ENCODE measurements around the gene MED14.

Gene MED14

GRCh38 chrX:40729598-40730584 is 5.5 kb downstream of the MED14 start:
- no peak for DNase-seq

DNA sequence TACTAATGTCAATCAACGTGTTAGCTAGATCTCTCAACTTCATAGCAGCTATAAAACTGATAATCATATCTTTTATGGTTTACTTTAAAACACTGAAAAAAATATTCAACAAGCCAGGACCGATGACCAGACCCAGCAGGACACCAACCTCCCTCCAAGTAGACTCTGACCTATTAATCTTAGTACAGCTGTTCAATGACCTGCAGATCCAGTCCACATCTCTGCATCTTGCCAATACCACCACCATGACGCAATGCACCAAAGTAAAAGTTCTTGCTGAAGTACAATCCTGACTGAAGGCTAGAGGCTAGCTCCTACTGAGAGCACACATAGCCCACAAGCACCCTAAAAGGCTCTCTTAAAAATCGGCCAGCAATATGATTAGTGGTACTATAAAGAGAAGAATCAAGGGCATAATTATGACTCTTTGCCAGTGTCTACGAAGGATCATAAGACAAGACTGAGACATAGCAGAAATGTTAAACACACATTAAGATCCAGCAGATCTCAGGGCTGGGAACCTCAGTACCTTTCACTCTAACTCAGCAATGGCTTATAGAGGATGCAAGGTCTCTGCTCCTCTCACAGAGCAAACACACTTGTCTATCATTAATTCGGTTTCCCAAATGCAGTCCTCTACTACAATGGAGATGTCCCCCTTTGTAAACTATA is 7.6 kb downstream of the MED14 start:
- no peak for DNase-seq

DNA sequence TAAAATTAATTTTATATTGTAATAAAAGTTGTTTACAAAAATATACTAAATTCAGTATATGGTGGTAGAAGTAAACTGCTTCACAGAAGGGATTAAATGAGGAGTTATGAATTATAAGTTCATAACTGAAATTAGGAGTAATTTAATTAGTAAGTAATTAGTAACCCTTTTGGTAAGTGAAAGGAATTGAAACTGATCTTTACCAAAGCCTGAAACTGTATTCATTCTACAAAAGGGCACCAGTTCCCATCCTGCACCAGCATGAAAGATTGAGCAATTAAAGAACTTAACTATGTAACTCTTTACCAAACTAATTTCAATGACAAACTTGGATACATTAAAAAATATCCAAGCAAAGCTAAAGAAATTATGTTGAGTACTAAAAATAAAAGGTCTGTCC is 8.2 kb downstream of the MED14 start:
- no peak for DNase-seq

DNA sequence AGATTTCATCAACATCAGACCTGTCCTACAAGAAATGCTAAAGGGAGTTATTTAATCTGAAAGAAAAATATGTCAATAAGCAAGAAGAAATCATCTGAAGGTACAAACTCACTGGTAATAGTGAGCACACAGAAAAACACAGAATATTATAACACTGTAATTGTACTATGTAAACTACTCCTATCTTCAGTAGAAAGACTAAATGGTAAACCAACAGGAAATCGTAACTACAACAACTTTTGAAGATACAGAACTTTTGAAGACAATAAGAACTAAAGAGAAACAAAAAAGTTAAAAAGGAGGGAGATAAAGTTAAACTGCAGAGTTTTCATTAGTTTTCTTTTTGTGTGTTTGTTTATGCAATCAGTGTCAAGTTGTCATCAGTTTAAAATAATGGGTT is 12.4 kb downstream of the MED14 start:
- no peak for DNase-seq

DNA sequence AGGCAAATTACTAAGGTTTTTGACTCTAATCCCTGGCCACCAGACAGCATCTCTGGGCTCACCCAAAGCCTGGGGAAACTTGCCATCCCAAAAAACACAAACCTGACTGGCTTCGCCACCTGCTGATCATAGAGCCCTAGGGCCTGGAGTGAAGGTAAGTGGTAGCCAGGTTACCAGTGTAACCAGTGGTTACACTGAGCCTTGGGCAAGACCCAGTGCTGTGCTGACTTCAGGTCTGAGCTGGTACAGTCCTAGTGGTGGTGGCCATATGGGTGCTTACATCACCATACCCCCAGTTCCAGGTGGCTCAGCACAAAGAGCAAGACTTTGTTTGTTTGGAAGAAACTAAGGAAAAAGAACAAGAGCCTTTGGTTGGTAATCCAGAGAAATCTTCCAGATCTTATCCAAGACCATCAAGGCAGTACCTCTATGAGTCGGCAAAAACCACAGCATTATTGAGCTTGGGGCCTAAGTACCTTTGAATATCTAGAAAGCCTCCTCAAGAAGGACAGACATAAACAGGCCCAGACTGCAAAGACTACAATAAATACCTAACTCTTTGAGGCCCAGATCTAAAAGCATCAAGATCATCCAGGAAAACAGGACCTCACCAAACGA is 13.7 kb downstream of the MED14 start:
- DNase-seq, result no peak

GRCh38 chrX:40720792-40721191 is 14.6 kb downstream of the MED14 start:
- DNase-seq, result no peak

- DNase-seq, result no peak
These were observed 15.0 kb downstream of the MED14 start for GRCh38 chrX:40720339-40720738.

DNA sequence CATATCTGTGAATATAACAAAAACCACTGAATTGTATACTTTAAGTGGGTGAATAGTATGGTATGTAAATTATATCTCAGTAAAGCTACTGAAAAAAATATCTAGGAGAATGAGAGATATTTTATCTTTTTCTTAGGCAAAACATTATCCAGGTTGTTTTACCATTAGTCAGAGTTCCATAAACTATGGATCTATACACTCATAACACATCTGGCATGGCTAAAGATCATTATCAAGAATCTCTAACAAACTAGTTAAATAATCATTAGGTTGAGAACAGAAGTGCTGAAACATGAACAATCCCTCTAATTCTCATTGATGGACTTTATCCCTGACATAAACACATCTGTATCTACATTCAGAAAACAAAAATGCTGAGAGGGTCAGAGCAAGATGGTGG is 15.6 kb downstream of the MED14 start:
- DNase-seq, result no peak

GRCh38 chrX:40719218-40719617 is 16.1 kb downstream of the MED14 start:
- no peak for DNase-seq

DNA sequence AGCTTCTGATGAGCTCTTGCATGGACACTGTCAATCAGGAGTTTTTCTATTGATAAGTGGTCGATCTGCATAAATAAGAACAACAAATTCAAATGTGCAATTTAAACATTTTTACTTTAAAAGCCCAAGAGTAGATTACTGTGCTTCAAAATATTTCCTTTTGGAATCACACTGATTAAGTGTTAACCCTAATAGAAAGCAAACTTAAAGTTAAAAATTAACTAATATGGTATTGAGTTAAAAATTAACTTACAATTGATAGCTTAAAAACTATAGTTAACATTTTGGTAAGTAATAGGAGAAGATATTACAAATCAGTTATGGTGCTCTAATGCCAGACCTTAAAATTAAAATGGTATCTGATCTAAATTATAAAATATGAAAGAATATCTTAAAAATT is 25.9 kb downstream of the MED14 start:
- DNase-seq, result no peak

DNA sequence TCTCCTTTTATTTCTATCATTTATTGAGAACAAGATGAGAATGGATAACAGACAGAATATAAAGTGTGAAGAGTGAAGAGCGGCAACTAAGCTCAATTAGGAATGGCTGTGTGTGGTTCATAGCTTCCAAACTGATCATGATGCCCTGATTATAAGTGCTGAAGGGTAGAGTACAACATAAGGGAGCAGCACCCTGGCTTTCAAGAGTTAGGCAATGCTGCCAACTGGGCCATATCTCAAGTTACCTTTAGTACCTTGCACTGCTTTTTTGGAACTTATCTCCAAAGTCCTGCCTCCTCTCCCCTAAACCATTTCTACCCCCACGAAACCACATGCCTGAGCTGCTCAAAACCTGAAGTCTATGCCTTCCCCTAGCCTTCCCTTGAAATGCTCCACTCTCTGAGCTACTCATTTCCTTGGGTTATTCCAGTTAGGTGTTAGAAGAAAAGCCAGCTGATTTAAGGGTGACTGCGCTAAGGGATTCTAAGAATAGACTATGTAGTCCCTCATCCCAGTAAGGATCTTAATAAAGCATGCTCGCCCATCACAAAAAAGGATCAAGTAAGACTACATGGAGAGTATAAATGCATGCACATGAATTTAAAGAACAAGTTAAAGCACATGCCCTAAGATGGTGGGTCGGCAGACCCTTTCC is 29.6 kb downstream of the MED14 start:
- no peak for DNase-seq

DNA sequence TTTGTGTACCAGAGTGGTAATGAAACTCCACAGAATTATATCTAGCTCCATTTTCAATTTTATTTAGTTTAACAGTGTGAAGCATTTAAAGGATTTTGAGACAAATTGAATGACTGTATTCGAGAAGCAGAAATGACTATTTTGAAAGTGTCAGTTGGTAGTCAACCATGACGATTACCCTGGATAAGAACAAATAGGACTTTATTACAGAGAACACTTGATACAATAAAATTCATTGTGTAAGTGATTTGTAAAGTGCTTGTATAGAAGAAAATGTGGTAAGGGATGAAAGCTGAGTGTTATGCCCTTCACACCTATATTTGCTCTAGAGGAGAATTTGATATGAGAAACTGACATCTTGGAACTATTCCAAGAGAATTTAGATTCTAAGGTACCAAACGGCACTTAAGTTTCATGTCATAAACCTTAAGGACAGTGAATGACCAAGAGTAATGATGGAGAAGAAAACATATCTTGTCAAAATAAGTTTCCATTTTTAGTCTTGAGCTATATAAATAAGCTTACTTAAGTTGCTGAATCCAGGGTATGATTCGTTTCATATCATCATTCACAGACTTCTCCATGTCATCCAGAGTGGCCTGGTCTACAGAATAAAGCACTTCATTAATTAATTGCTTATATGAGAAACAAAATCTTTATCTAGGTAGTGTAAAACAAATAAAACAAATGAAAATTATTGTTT is 34.6 kb downstream of the MED14 start:
- DNase-seq, result peak; percentile 27

- DNase-seq, result no peak
These were observed 36.5 kb downstream of the MED14 start for GRCh38 chrX:40698851-40699250.

- no peak for DNase-seq
These were observed 40.5 kb downstream of the MED14 start for GRCh38 chrX:40694802-40695201.

GRCh38 chrX:40688929-40689328 is 46.4 kb downstream of the MED14 start:
- no peak for DNase-seq

DNA sequence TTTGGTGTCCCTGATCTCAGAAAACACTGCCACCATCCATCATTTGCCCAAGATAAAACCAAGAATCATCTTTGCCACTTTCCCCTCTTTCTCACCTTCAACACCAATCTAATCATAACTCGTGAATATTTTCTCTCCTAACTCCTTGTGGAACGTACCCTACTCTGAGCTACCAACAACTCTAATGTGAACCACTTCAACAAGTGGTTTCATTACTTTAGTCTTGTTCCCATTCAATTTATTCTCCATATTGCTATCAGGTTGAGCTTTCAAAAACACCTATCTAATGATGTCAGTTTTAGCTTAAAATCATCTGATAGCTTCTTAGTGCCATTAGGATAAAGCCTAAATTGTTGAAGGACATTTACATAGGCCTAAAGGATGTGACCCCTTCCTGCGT is 48.2 kb downstream of the MED14 start:
- DNase-seq, result no peak

DNA sequence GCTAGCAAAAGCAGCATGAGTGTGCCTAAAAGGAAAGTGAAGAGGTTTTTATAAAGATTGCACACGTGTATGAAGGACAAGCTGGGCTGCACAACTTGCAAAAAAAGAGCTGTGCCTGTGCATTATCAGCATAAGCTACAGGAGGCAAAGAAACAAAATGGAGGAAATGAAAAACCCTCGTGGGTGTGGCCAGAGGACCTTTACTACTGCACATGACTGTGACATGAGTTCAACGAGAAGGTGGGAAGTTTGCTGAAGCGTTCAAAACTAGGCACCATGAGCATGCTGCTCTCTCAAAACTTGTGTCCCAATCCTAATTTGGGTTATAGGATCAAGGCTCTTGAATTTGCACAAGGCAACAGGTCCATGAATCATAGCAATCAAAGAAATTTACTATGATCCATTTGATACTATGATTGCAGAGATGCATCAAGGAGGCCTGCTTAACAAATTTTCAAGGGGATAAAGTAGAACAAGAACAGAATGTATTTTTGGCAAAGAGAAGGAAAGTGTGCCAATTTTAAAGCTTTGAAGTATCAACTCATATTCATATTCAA is 49.9 kb downstream of the MED14 start:
- DNase-seq, result no peak

GRCh38 chrX:40684092-40684491 is 51.2 kb downstream of the MED14 start:
- DNase-seq, result no peak

- DNase-seq, result no peak
These were observed 52.1 kb downstream of the MED14 start for GRCh38 chrX:40683245-40683644.

DNA sequence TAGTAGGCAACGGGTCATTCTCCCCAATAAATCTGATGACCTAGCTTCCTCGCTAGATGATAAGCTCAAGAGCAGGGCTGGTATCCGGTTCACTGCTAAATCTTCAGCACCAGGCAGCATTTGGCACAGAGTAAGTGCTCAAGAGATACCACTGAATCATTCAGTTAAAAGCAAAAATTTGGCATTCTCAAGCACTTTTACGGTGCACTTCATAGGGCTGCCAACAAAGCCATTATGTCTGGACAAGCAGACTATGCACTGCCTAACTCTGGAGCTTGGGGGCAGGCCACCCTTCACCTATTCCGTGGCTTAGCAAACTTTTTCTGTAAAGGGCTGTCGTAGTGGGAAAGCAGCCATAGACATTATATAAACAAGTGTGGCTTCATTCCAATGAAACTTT is 64.2 kb downstream of the MED14 start:
- DNase-seq, result no peak

- DNase-seq, result no peak
These were observed 71.3 kb downstream of the MED14 start for GRCh38 chrX:40663880-40664630.
